OCI-LY1 (cell line): ENCODE results near the gene SPTSSB.

Experiments used
- CTCF ChIP-seq: fragments of 200-600 bp; sonication (generic), shearing (Covaris generic); IDR thresholded peaks from 2 replicates; pipeline ENCODE4 v1.5.1; 2017; ENCODE audit warnings: mild to moderate bottlenecking, antibody characterized with exemption, low read length, moderate library complexity, mixed read lengths
- EZH2 ChIP-seq: fragments of 200-600 bp; sonication (generic), shearing (Covaris generic); IDR thresholded peaks from 2 replicates; pipeline ENCODE4 v1.8.0; 2017; ENCODE audit warnings: borderline replicate concordance, mixed run types, mild to moderate bottlenecking, antibody characterized with exemption, low read length, moderate library complexity, mixed read lengths

GRCh38 chr3:161350916-161351315, 20.4 kb downstream of the SPTSSB start:
- TF ChIP-seq CTCF, result no peak
- TF ChIP-seq EZH2, result no peak
